GM20431 (cell line): ENCODE results near the gene STUM.
"Not testable (repeated sequence)": the region's sequence is repeated elsewhere in the genome, so short reads cannot be mapped to it uniquely, and the experiment has no call there.

ENCODE experiments used
- in situ Hi-C: fragments of 300-500 bp; cut with MseI, MboI; formaldehyde crosslinking; loops from one replicate; pipeline ENCODE4 v1.15.0; 2020; ENCODE audit warnings: low sequenced_read_pairs; ENCODE audit not compliant: unreplicated experiment

STUM gene, protein sequence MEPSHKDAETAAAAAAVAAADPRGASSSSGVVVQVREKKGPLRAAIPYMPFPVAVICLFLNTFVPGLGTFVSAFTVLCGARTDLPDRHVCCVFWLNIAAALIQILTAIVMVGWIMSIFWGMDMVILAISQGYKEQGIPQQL

DNA sequence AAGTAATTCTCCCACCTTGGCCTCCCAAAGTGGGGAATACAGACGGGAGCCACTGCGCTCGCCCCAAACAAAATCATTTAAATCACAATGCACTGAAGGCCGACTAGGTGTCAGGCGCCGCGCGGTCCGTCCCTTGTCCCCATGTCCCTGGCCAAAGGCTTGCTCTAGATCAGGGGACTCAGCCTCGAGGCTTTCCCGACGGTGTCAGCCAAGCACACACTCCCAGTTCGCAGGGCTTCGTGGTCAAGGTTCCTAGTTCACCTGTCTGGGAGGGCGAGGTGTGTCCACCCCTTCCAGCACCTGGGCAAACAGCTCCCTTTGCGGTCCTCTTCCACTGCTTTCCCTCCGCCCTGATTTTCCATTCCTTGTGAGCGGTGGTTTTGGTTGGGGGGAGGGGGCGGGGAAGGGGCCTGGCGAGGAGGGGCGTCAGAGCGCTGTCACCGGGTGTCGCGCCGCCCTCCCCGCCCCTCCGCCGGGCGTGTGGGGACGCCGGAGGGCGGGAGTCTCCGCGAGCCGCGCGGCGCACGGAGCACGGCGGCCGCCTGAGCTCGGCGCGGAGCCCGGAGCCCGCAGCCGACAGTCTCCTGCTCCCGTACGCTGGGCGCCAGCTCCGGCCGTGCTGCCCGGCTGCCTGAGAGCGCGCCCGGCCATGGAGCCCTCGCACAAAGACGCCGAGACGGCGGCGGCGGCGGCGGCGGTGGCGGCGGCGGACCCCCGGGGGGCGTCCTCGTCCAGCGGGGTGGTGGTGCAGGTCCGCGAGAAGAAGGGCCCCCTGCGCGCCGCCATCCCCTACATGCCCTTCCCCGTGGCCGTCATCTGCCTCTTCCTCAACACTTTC, at the start of gene STUM:
STUM (plus strand) TSS at position 509 of the 838 bp plus-strand sequence; CDS start at position 650, 141 bp downstream.
- in situ Hi-C loops: no loop called here

DNA sequence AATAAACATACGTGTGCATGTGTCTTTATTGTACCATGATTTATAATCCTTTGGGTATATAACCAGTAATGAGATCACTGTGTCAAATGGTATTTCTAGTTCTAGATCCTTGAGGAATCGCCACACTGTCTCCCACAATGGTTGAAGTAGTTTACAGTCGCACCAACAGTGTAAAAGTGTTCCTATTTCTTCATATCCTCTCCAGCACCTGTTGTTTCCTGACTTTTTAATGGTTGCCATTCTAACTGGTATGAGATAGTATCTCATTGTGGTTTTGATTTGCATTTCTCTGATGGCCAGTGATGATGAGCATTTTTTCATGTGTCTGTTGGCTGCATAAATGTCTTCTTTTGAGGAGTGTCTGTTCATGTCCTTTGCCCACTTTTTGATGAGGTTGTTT, 48.9 kb upstream of the STUM start:
- in situ Hi-C loops: not testable (repeated sequence)

DNA sequence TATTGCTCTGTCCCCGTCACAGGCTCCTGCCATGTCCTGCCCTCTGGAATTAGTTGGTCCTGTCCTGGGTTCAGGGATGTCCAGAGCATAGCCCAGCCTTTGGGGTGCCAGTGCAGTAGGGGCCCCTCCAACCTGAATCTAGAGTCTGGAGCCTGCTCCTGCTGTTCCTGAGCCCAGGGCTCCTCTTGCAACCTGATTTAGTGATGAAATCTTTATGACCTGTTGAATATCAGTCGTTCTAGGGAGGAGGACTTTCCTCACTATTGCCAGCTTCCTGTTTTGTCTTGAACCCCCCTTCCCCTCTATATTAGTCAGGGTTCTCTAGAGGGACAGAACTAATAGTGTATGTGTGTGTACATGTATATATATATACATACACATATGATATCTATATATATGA, 42.5 kb upstream of the STUM start:
- in situ Hi-C loops: no loop called here

DNA sequence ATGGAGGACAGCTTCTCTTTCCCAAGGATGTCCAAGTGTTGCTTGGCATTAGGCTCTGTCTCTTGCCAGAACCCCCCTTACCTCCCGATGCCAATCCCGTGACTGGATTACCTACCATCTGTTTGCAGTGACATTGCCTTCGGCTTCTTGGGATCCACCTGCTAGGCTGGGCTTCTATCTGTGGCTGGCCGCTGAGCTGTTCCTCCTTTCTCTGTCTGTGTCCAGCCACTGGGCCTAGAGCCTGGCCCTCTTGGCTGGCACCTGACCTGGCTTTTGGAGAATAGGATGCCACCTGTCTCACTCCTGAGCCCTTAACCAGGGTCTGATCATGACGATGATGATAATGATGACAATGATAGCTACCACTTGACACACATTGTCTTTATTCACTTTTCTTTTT, 41.6 kb upstream of the STUM start:
- in situ Hi-C loops: no loop called here

DNA sequence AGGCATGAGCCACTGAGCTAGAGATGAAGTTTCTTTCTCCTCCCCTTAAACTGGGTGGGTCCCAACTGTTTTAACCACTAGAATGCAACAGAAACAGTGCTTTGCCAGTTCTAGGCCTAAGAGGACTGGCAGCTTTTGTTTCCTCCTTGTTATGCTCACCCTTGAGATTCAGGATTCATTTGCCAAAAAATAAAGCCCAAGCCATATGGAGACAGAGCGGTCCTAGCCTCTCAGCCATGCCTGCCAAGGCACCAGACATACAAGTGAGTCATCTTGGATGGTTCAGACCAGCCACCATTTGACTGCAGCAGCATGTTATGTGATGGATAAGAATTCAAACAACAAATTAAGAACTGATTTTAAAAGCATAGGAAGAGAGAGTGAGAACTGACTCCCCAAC, 38.1 kb upstream of the STUM start:
- in situ Hi-C loops: no loop called here

DNA sequence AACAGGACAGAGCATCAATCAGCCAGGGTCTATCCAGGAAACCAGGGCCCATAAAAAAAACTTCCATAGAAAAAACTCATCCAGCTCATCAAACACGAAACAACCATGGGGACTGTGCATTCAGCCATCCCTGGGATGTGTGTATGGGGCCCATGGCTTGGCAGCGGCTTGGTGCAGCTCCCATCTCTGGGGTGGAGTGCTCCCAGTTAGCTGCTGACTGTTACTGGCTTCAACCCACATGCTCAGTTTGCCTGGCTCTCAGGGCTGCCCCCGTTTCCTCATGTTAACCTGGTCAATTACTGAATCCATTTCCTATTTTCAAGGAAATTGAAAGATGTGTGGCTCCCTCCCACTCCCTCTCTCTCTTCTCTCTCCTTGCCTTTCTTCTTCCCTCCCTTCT, 37.3 kb upstream of the STUM start:
- in situ Hi-C loops: no loop called here

DNA sequence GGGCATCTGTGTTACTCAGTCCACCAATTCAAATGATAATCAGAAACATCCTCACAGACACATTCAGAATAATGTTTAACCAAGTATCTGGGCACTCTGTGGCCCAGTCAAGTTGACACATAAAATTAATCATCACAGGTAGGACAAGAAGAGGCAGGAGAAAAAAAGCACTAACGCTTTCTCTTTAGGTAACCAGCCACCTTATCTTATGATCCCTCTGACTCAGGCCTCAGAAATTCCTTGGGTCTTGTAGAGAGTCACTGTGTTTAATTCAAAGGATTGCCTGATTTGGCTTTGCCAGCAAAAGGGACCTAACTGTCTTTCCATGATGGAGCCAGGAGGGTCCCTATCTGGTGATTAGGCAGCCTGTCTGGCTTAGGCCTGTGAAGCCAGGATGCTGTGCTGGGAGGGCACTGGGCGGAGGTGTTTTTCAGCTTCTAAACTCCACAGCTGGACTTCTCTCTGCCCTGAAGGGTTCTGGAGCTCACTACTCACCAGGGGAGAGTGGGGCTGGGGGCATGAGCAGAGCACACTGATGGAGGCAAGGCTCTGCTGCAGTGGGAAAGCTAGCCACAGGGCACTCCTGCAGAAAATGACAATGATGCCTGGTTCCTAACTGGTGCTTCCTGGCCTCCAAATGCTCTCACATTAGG, 36.4 kb upstream of the STUM start:
- in situ Hi-C loops: no loop called here

DNA sequence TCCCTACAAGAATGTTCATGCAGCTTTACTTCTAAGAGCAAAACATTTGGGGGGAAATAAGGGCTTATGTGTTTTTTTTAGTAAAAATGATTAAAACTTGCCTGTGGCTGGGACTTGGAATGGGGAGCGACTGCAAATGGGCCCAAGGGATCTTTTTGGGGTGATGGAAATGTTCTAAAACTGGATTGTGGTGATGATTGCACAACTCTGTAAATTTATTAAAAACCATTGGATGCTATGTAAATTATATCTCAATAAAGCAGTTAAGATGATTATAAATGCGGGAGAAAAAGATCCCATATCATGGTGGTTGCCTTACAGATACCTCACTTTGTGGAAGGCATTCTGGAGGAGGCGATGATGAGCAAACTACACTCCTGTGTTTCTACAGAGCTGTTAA, 30.2 kb upstream of the STUM start:
- in situ Hi-C loops: no loop called here

DNA sequence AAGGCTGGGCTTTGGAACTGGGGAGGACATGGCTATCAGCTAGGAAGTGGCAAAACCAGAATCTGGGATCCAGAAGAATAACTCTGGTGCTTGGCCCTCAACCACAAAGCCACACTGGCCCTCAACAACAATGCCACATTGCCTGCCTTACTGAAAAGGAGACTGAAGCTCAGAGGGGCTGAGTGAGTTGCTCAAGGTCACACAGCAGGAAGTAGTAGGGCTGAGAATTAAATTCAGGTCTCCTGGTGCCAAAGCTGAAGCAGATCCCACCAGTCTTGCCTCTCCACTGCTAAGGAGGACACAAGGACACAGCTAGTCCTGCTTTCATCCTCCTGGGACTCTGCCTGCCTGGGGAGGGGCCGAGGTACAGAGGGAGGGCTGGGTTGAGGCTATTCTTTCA, 29.4 kb upstream of the STUM start:
- in situ Hi-C loops: no loop called here

DNA sequence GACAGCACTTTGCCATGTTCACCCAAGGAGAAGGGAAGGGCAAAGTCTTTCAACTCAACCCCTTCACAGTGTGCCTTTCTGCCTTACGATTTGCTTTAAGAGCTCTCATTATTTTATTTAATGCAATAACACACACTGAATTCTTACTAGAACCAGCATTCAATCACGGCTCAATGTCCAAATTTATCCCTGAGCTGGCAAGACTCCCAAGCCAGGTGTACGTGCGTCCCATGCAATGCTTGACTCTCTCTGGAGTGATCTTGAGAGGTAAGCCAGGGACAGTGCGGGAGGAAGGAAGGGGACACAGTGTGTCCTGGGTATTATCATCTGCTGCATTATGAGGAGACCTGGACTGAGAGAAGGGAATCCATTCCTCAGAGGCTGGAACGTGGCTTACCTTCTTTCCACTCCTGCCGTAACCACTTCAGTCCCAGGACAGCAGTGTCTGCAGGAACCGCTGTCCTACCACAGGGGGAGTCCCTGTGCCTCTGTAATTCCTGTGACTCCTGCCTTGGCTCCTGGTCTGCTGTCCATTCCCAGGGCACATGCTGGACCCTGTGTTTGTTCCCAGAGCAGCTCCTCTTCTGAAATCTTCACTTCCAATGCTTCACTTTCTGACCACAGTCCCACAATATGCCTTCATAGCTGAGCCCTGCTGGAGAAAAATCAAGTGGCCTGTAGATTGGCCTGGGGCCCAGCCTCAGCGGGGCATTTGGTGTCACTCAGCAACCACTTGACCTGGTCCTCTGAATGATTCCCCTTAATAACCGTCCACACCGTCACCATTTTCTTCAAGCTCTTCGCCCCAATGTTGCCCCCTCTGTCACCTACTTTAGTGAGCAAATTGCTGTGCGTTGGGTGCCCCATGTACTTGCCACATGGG, 28.6 kb upstream of the STUM start:
- in situ Hi-C loops: no loop called here

DNA sequence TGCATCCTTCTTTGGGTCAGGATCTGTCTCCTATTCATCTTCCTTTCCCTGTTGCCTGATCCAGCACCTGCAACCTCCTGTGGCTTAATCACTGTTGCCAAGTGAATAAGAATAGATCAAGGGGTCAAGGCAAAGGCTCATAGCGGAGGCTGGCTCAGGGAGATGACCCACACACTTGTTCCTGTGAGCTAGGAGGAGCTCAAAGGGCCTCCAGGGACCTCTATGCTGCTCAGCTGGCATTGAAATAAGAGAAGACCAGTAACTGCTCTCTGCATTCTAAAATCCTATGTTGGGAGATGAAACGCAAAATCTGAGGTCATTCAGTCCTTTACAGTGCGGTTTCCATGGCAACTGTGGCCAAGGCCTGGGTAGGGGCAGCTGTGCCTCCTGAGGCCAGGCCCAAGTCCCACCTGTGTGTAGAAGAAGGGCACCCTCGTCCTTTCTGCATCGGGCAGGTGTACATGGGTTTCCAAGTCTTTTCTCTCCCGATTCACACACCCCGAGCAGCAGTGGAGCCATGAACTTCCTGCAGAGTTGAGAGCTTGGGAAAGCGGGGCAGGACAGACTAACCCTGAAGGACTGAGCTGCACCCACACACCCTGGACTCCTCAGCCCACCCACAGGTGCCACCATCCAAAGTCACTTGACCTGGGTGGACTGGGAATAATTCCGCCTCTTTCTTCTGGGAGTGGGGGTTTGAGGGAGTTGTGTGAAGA, 27.8 kb upstream of the STUM start:
- in situ Hi-C loops: no loop called here

DNA sequence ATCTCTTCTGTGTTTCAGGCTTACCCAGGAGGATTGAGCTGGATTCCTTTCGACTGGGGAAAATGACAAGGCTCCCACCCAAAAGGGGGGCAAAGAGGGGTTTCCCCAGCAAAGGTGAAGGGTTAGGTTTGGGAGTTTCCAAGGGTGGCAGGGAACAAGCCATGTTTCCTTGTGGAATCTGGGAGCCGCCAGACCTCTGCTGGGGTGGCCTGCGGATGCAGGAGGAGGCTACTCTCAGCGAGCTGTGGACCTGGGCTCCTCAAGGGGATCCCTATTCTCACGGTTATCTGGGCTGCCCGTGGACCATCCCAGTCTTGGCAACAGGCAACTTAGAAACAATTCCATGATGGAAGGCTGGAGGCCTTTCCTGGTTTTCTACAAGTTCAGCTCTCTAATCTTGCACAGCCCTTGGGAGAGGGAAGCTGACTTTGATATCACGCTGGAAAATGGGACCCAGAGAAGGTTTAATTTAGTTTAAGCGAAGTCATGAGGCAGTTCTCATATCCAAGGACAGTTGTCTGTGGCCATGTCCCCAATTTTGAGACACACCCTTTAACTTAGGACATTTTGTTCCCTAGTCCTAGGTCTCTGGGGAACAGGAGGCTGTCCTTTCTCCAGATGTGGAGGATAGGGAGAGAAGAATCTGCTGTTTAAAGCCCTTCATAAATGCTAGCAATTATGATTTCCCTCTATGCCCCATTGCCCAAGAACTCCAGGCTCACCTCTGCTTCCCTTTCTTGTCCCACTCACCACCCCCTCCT, 24.7 kb upstream of the STUM start:
- in situ Hi-C loops: no loop called here

DNA sequence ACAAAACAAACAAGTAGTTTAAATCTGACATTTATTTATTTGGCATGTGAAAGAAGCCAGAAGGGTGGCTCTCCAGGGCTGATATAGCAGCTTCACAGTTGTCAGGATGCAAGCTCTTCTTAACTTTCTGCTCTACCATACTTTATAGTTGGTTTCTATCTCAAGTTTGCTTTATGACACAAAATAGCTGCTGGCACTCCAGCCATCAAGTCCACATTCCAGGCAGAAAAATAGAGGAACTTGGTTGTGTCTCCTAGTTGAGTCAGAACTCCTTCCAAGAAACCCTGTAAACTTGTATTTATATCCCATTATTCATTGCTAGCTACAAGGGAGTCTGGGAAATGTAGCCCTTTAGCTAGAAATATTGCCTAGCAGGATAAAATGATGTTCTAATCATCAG, 24.0 kb upstream of the STUM start:
- in situ Hi-C loops: no loop called here

DNA sequence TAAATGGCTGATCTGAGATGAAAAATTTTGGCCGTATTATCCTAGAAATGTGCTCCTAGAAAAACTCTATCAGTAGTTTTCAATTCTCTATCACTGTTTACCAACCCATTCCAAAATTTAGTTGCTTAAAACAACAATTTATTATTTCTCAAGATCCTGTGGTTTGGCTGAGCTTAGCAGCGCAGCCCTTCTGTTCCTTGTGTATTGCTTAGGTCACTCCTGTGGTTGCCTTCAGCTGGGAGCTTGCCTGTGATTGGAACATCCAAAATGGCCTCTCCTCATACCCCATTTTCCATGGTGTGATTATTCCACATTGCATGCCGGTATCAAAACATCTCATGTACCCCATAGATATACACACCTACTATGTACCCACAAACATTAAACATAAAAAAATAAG, 22.8 kb upstream of the STUM start:
- in situ Hi-C loops: no loop called here

DNA sequence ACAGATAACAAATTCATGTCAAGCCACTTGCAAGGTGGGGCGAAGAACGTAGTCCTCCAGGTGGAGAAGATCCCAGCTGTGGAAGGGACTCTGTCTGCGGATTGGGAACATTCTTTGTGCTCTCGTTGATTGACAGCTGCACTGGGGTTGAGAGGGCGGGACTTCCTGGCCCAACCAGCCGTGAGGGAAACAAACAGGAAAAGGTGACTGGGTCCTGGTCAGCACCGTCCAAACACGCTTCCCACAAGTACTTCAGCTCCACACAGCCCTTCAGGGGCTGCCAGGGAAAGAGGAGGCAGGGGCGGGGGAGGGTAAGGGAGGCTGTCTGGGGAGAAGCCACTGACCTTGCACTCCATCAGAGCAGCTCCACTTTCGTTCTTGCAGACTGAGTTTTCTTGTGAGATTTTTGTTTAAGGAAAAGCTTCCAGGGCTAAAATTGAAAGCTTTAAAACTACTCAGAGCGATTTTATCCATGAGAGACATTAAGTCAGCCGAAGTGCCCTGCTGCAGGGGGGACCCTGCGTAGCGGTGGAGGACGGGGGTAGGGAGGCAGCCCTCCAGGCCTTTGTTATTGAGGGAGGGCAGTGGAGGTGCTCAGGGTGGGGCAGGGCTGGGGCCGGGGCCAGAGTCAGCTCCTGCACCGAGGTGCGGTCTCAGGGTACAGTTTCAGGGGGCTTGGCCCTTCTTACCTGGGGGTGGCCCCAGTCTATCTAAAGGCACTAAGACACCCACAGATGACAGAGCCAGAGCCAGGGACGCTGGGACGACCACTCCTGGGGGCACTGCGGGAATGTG, 21.6 kb upstream of the STUM start:
- in situ Hi-C loops: no loop called here

DNA sequence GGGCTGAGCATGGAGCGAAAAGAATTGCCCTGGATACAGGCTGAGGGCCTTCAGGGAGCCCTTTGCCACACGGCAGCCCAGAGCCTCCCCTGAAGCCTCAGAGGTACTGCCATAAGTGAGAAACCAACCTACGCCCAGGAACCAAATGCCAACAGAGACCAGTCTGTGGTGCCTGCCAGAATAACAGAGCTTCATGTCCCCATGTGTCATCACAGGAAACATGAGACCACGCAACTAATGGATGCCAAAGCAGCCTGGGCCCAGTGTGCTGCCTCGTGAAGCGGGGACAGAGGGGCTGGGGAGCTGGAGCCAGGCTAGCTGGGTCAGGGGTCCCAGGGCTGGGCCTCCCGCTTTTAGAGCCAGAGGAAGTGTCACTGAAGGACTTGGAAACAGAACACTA, 18.7 kb upstream of the STUM start:
- in situ Hi-C loops: no loop called here

DNA sequence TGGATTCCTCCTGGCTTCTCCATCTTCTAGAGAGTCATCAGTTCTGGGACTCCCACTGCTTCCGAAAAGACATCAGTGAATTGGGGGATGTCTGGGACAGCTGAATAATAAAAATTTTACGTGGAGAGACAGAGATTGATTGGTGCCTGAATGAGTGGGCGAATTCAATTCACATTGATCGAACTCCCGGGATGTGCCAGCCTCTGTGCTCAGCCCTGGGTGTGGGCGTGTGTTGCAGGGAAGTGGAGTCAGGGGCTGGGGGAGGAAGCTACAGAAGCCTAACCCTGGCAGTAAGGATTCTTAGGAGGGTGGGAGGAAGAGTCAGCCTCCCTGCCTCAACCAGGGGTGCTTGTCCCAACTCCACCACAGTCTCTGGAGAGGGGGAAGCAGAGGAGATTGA, 18.0 kb upstream of the STUM start:
- in situ Hi-C loops: no loop called here

DNA sequence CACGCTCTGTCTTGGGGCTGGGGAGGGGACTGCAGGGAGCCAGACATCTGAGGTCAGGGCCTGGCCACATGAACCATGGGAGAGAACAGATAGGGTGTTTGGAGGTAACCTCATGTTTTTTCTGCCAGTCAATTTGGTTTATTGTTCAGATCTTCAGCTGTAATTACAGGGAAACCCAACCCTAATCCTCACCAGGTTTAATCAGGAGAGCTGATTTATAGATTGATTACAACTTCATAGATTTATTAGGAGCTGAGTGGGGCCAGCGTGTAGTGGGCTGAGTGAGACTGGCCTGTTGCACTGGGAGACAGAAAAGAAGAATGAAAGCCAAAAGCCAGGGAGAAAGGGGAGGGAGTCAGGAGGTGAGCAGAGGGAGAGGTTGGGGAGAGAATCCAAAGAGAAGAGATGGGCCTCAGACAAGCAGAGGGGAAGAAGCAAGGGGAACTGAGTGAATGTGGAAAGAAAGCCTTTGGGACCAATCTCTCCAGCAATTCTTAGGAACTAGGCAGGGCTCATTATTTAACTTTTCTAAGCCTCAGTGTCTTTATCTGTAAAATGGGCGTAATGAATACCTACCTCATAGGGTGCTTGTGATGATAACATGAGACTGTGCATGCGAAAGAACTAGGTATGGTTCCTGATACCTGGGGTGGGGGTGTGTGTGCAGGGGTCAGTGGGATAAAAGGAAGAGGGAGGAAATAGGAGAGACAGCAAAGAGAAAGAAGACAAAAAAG, 17.0 kb upstream of the STUM start:
- in situ Hi-C loops: no loop called here
